ENCODE results near the gene SPACA7. TPM values are rescaled to one million over a fixed set of nuclear protein-coding genes. Genes with fewer than 3 reads are reported as not detected.
"Not testable (repeated sequence)": the region's sequence is repeated elsewhere in the genome, so short reads cannot be mapped to it uniquely, and the experiment has no call there.

SPACA7 gene
- total RNA-seq, 2 donors from 2014 or later: not detected

DNA sequence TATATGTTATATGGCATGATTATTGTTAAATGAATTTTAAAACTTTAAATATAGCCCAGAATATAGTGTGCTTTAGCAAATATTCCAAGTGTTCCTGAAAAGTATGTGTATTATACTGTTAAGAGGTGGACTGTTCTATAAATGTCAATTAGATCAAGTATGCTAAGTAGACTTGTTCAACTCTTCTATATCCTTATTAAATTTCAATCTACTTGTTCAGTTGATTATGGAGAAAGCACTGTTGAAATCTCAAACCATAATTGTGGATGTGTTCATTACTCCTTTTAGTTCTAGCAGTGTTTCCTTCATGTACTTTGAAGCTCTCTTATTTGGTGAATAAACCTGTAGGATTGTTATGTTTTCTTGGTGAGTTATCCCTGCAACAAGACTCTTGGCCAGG, 52.5 kb downstream of the SPACA7 start:
- H3K36me3 ChIP-seq (replicated peaks in 1 of 2; ENCODE audit: insufficient read depth in 1 of 2, low read depth in 2 of 2): no peaks in the 10 kb centered on the region
- TF ChIP-seq, protein P1, sequence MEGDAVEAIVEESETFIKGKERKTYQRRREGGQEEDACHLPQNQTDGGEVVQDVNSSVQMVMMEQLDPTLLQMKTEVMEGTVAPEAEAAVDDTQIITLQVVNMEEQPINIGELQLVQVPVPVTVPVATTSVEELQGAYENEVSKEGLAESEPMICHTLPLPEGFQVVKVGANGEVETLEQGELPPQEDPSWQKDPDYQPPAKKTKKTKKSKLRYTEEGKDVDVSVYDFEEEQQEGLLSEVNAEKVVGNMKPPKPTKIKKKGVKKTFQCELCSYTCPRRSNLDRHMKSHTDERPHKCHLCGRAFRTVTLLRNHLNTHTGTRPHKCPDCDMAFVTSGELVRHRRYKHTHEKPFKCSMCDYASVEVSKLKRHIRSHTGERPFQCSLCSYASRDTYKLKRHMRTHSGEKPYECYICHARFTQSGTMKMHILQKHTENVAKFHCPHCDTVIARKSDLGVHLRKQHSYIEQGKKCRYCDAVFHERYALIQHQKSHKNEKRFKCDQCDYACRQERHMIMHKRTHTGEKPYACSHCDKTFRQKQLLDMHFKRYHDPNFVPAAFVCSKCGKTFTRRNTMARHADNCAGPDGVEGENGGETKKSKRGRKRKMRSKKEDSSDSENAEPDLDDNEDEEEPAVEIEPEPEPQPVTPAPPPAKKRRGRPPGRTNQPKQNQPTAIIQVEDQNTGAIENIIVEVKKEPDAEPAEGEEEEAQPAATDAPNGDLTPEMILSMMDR (IDR thresholded peaks at IDR 0.05): no peak
- no peak for TF ChIP-seq POLR2A (IDR thresholded peaks at IDR 0.05)
- no peak for DNase-seq
- no peaks in the 10 kb centered on the region for H3K9me3 ChIP-seq
- no peaks in the 10 kb centered on the region for H3K4me1 ChIP-seq
- no peak overlapping the region for H3K27ac ChIP-seq
- intact Hi-C loops (cut with DNase I): no loop called here
- ATAC-seq: no peak
- no peaks in the 10 kb centered on the region for H3K27me3 ChIP-seq
- H3K4me3 ChIP-seq: no peak overlapping the region

DNA sequence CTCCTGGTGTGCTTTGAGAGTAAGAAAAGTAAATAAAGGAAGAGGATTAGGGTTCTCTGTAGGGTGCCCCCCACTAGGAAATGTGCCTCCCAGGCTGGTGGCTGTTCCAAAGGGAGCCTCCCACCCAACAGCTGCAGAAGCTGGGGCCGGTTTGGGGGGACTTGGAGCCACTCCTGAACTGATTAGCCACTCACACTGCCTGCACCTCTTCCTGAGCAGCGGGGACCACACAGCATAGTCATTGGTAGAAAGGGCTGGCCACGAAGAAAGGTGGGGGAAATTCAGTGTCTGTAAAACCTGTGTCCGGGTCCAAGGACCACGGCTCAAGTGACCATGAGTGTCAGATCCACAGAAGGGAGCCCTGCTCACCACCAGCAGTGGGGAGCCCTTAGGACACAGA, 55.6 kb downstream of the SPACA7 start:
- 52 to 62% methylated on average over 4 to 5 of the region's 5 CpGs for WGBS, 2 donors
- Histone ChIP-seq H3K27ac (no peak overlapping the region), H3K27me3 (no peaks in the 10 kb centered on the region), H3K4me3 (no peak overlapping the region), H3K9me3 (no peaks in the 10 kb centered on the region), H3K36me3 (replicated peaks in 1 of 2; ENCODE audit: insufficient read depth in 1 of 2, low read depth in 2 of 2) (no peaks in the 10 kb centered on the region), H3K4me1 (no peaks in the 10 kb centered on the region)
- TF ChIP-seq, protein P1 (IDR thresholded peaks at IDR 0.05): no peak
- no peak for TF ChIP-seq POLR2A (IDR thresholded peaks at IDR 0.05)
- intact Hi-C loops (cut with DNase I): no loop called here
- no peak for ATAC-seq
- no peak for DNase-seq

DNA sequence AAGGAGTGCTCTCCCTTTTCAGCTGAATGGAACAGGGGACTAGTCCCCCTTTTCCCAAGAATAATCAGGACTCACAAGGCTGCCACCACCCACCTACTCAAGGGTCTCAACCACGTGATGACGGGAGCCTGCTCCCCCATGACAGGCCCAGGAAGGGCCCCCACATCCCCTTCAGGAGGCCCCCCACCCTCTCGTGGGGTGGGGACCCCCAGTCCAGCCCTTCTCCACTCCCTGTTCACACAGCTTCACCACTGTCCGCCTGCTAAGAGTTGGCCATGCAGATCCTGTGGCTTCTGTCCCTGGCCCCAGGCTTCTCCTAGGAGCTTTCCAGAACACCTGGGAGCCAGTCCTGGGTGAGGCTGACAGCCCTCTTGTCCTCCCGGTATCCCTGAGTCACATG, 56.6 kb downstream of the SPACA7 start:
- WGBS, 2 donors: 56 to 70% methylated on average over 2 to 5 of the region's 5 CpGs
- DNase-seq; ATAC-seq; H3K36me3 ChIP-seq (replicated peaks in 1 of 2; ENCODE audit: insufficient read depth in 1 of 2, low read depth in 2 of 2); H3K27me3 ChIP-seq; intact Hi-C loops (cut with DNase I); H3K4me1 ChIP-seq; H3K27ac ChIP-seq; H3K9me3 ChIP-seq; H3K4me3 ChIP-seq: not testable (repeated sequence)

DNA sequence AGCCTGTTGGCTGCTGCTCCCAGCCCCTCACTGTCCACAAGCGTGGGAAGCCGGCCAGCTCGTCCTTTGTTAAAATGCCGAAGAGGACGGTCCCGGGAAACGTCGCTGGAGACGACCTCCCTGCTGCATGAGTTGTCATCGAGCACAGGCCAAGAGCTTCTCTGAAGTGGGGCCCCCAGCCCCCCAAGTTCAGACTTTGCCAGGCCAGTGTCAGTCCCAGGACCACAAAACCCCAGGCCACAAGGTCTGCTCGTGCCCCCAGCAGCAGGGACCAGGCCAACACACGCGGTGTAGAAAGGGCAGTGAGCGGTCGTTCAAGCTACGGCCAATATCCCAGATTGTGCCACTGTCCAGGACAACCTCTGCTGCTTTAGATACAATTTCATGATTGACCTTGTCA, 57.4 kb downstream of the SPACA7 start:
- H3K4me3 ChIP-seq; H3K27ac ChIP-seq; ATAC-seq; H3K36me3 ChIP-seq (replicated peaks in 1 of 2; ENCODE audit: insufficient read depth in 1 of 2, low read depth in 2 of 2); H3K27me3 ChIP-seq; intact Hi-C loops (cut with DNase I); H3K4me1 ChIP-seq; DNase-seq; H3K9me3 ChIP-seq: not testable (repeated sequence)
- WGBS, 2 donors: 84% methylated on average over 14 of the region's 16 CpGs; no CpG with 5 or more reads in 1 of the 2 donors

DNA sequence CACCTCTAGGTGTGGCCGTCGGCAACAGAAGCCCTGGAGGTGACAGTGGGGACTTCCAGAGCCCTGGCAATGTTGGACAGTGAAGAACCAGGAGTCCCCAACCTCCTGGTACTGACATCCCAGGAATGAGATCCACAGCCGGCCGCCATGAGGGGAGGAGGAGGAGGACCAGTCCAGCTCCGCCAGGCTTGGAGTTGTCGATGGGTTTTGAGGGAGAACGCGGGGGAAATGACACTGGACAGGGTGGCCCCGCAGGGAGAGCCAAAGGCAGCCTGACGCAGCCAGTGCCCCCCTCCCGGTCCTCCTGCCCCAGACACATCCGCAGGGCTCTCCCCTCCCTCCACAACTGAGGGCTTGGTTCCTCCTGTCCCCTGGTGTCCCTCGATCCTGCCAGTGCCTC, 57.9 kb downstream of the SPACA7 start:
- H3K4me1 ChIP-seq: no peaks in the 10 kb centered on the region

DNA sequence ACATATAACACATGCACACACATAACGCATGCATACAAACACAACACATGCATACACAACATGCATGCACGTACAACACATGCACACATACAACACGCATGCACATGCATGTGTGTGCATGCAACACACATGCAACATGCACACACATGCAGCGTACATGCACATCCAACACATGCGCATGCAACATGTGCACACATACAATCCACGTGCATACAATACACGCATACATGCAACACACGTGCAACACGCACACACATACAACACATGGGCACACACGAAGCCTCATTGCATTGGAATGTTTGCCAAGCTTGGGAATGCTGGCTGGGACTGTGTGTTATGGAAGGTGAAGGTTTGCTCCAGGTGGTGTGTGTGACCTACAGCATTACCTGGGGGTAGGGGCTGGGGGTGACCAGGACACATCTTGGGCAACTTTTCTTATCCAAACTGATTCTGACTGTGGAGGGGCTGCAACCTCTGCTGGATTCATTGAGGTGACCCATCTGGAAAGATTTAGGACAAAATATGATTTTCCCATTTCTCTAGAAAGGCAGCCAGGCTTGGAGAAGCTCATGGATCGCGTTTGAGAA, 58.9 kb downstream of the SPACA7 start:
- Histone ChIP-seq H3K9me3 (no peaks in the 10 kb centered on the region), H3K27me3 (no peaks in the 10 kb centered on the region), H3K4me1 (no peaks in the 10 kb centered on the region), H3K27ac (no peak overlapping the region), H3K36me3 (replicated peaks in 1 of 2; ENCODE audit: insufficient read depth in 1 of 2, low read depth in 2 of 2) (no peaks in the 10 kb centered on the region), H3K4me3 (no peak overlapping the region)
- intact Hi-C loops (cut with DNase I): no loop called here
- DNase-seq: no peak
- 70 to 74% methylated on average over 11 to 12 of the region's 12 CpGs for WGBS, 2 donors
- no peak for ATAC-seq
- no peak for TF ChIP-seq POLR2A (IDR thresholded peaks at IDR 0.05)
- TF ChIP-seq, protein P1 (IDR thresholded peaks at IDR 0.05): no peak

More for the DNA sequence above, 57.9 kb downstream of the SPACA7 start:
- WGBS, 2 donors: 56 to 80% methylated on average over 8 to 13 of the region's 13 CpGs
- no peak for DNase-seq
- H3K4me3 ChIP-seq: no peak overlapping the region
- no peaks in the 10 kb centered on the region for H3K36me3 ChIP-seq (replicated peaks in 1 of 2; ENCODE audit: insufficient read depth in 1 of 2, low read depth in 2 of 2)
- H3K27me3 ChIP-seq: no peaks in the 10 kb centered on the region
- intact Hi-C loops (cut with DNase I): no loop called here
- no peaks in the 10 kb centered on the region for H3K9me3 ChIP-seq
- ATAC-seq: no peak
- no peak overlapping the region for H3K27ac ChIP-seq
- TF ChIP-seq POLR2A (IDR thresholded peaks at IDR 0.05): no peak
- TF ChIP-seq, protein P1 (IDR thresholded peaks at IDR 0.05): no peak

Data from body of pancreas (tissue), 4 donors.